ENCODE results near the gene GTF2E1. TPM values are rescaled to one million over a fixed set of nuclear protein-coding genes. Genes with fewer than 3 reads are reported as not detected.

The GTF2E1 gene
- total and polyA plus RNA-seq, 2 donors (not counting 1 experiment from before 2014, with no cell fraction given), result 6.0 to 24.7 TPM

- Mint-ChIP-seq H3K4me3 (no peak overlapping the region), H3K27me3 (no peaks in the 10 kb centered on the region), H3K27ac (no peak overlapping the region), H3K9me3 (ENCODE audit: insufficient read depth) (peaks cover 3% of the 10 kb centered on the region), H3K4me1 (peaks cover 9% of the 10 kb centered on the region)
- CTCF ChIA-PET, result no interaction called here
- H3K9ac ChIP-seq (ENCODE audit: low read length), result no peak overlapping the region
- peaks cover 0 to 9% of the 10 kb centered on the region in 2 experiments for H3K36me3 ChIP-seq (replicated peaks in 1 of 2; ENCODE audit: control extremely low read depth in 1 of 2, control insufficient read depth in 1 of 2, extremely low read depth in 1 of 2, insufficient read depth in 2 of 2, low read length in 1 of 2)
- TF ChIP-seq EZH2 (IDR thresholded peaks at IDR 0.05; ENCODE audit: borderline replicate concordance, insufficient read depth, low read depth, low read length, poor library complexity, severe bottlenecking), result no peak
- H3K27me3 ChIP-seq (replicated peaks in 1 of 4; ENCODE audit: control extremely low read depth in 1 of 4, control insufficient read depth in 3 of 4, insufficient read depth in 4 of 4, low read length in 3 of 4), result no peaks in the 10 kb centered on the region
- no peaks in the 10 kb centered on the region for H4K20me1 ChIP-seq (ENCODE audit: control insufficient read depth, insufficient read depth, low read length, poor library complexity, severe bottlenecking)
- peaks cover 0 to 9% of the 10 kb centered on the region in 2 donors for H3K4me1 ChIP-seq (ENCODE audit: control insufficient read depth in 2 of 2, insufficient read depth in 2 of 2, low read length in 2 of 2)
- POLR2A ChIA-PET, result no interaction called here
- H3K27ac ChIP-seq (ENCODE audit: low read length in 2 of 2), result no peak overlapping the region
- no peak overlapping the region for H2AFZ ChIP-seq (ENCODE audit: insufficient read depth, low read depth, low read length, poor library complexity, severe bottlenecking)
- H3K4me3 ChIP-seq (ENCODE audit: control extremely low read depth in 1 of 5, extremely low read depth in 1 of 5, insufficient read depth in 1 of 5, low read depth in 2 of 5, low read length in 4 of 5), result no peak overlapping the region
- H3K4me2 ChIP-seq (replicated peaks; ENCODE audit: low read depth, low read length, poor library complexity, severe bottlenecking), result peak overlapping the region; percentile 5
- H3K79me2 ChIP-seq (ENCODE audit: control insufficient read depth, insufficient read depth, low read length), result no peaks in the 10 kb centered on the region
- ATAC-seq (ENCODE audit: low read depth), result no peak
- H3K9me3 ChIP-seq (ENCODE audit: control extremely low read depth in 1 of 3, control insufficient read depth in 2 of 3, insufficient read depth in 1 of 3, low read length in 2 of 3), result no peaks in the 10 kb centered on the region
- intact Hi-C loops (cut with micrococcal nuclease), result no loop called here
- peak; percentile 8 for DNase-seq
These were observed 34.1 kb upstream of the GTF2E1 start for GRCh38 chr3:120708408-120708807.

GRCh38 chr3:120710369-120710768 is 32.2 kb upstream of the GTF2E1 start:
- TF ChIP-seq CTCF (IDR thresholded peaks at IDR 0.05), result no peak
- no peak for TF ChIP-seq EZH2 (IDR thresholded peaks at IDR 0.05; ENCODE audit: borderline replicate concordance, insufficient read depth, low read depth, low read length, poor library complexity, severe bottlenecking)
- Histone ChIP-seq H3K4me3 (ENCODE audit: control extremely low read depth in 1 of 5, extremely low read depth in 1 of 5, insufficient read depth in 1 of 5, low read depth in 2 of 5, low read length in 4 of 5) (no peak overlapping the region), H3K27me3 (replicated peaks in 1 of 4; ENCODE audit: control extremely low read depth in 1 of 4, control insufficient read depth in 3 of 4, insufficient read depth in 4 of 4, low read length in 3 of 4) (no peaks in the 10 kb centered on the region), H3K9me3 (ENCODE audit: control extremely low read depth in 1 of 3, control insufficient read depth in 2 of 3, insufficient read depth in 1 of 3, low read length in 2 of 3) (no peaks in the 10 kb centered on the region), H3K27ac (ENCODE audit: low read length in 2 of 2) (no peak overlapping the region), H4K20me1 (ENCODE audit: control insufficient read depth, insufficient read depth, low read length, poor library complexity, severe bottlenecking) (no peaks in the 10 kb centered on the region), H3K4me2 (replicated peaks; ENCODE audit: low read depth, low read length, poor library complexity, severe bottlenecking) (no peak overlapping the region), H2AFZ (ENCODE audit: insufficient read depth, low read depth, low read length, poor library complexity, severe bottlenecking) (no peak overlapping the region), H3K9ac (ENCODE audit: low read length) (no peak overlapping the region), H3K79me2 (ENCODE audit: control insufficient read depth, insufficient read depth, low read length) (no peaks in the 10 kb centered on the region), H3K36me3 (replicated peaks in 1 of 2; ENCODE audit: control extremely low read depth in 1 of 2, control insufficient read depth in 1 of 2, extremely low read depth in 1 of 2, insufficient read depth in 2 of 2, low read length in 1 of 2) (no peaks in the 10 kb centered on the region), H3K4me1 (ENCODE audit: control insufficient read depth in 2 of 2, insufficient read depth in 2 of 2, low read length in 2 of 2) (peaks cover 0 to 9% of the 10 kb centered on the region in 2 donors)
- ChIA-PET CTCF (no interaction called here), POLR2A (no interaction called here)
- intact Hi-C loops (cut with micrococcal nuclease), result no loop called here
- no peaks in the 10 kb centered on the region for H3K9me3 Mint-ChIP-seq (ENCODE audit: insufficient read depth)
- H3K4me1 Mint-ChIP-seq, result peaks cover 9% of the 10 kb centered on the region
- WGBS (ENCODE audit: insufficient coverage), result 100% methylated on average over 1 of the region's 1 CpG
- no peak overlapping the region for H3K27ac Mint-ChIP-seq
- H3K4me3 Mint-ChIP-seq, result no peak overlapping the region
- no peaks in the 10 kb centered on the region for H3K27me3 Mint-ChIP-seq
- DNase-seq (no peak), ATAC-seq (ENCODE audit: low read depth) (no peak)

Measured in B cell (primary cell).